Measurements from ENCODE around the gene WDR62. TPM values are rescaled to one million over a fixed set of nuclear protein-coding genes. Genes with fewer than 3 reads are reported as not detected.

The WDR62 gene
- 1 to 10 TPM in 2 of 4 donors, not detected in 2; 2.4 to 5.8 TPM for total RNA-seq

- TF ChIP-seq POLR2A (IDR thresholded peaks at IDR 0.05) (no peak), CTCF (IDR thresholded peaks at IDR 0.05) (no peak)
- peaks cover 0 to 7% of the 10 kb centered on the region in 2 donors for H3K4me1 ChIP-seq
- peak within 1 kb of the TSS; percentile 88 to 97 for H3K27ac ChIP-seq
- no peaks in the 10 kb centered on the region for H3K27me3 ChIP-seq
- DNase-seq = peak; percentile 49 to 60
- H3K4me3 ChIP-seq = peak within 1 kb of the TSS; percentile 50 to 54
- H3K36me3 ChIP-seq = no peaks in the 10 kb centered on the region
- intact Hi-C loops (cut with DNase I; ENCODE audit: low total_unique reads) = loop anchor here (10.0 kb wide), 1 partner anchor 60 kb away; the partner anchor contains the start of genes OVOL3, POLR2I and TBCB
- H3K9me3 ChIP-seq = no peaks in the 10 kb centered on the region
Observed at GRCh38 chr19:36054733-36055686, at the start of gene WDR62. WDR62 (plus strand) TSS chr19:36054897; CDS start chr19:36054972, 75 bp downstream.

GRCh38 chr19:36006955-36007354 lies 47.7 kb upstream of the WDR62 start:
- no peak overlapping the region for H3K27ac ChIP-seq
- intact Hi-C loops (cut with DNase I; ENCODE audit: low total_unique reads) = no loop called here

GRCh38 chr19:36008336-36008978 lies 46.2 kb upstream of the WDR62 start, which contains the start of gene SYNE4:
SYNE4 (minus strand) TSS chr19:36008813; CDS start chr19:36008681, 132 bp downstream.
- DNase-seq = no peak
- TF ChIP-seq CTCF (IDR thresholded peaks at IDR 0.05) = no peak
- TF ChIP-seq POLR2A (IDR thresholded peaks at IDR 0.05) = no peak
- H3K27ac ChIP-seq = peak within 1 kb of the TSS; percentile 23 to 67
- intact Hi-C loops (cut with DNase I; ENCODE audit: low total_unique reads) = no loop called here
- peaks cover 0 to 5% of the 10 kb centered on the region in 2 donors for H3K4me1 ChIP-seq
- no peaks in the 10 kb centered on the region for H3K36me3 ChIP-seq
- H3K9me3 ChIP-seq = no peaks in the 10 kb centered on the region
- H3K27me3 ChIP-seq = no peaks in the 10 kb centered on the region
- peak within 1 kb of the TSS; percentile 22 to 42 for H3K4me3 ChIP-seq

More at GRCh38 chr19:36006955-36007354, 47.7 kb upstream of the WDR62 start:
- Histone ChIP-seq H3K4me1 (peaks cover 0 to 5% of the 10 kb centered on the region in 2 donors), H3K4me3 (no peak overlapping the region), H3K9me3 (no peaks in the 10 kb centered on the region), H3K27me3 (no peaks in the 10 kb centered on the region), H3K36me3 (no peaks in the 10 kb centered on the region)
- no peak for DNase-seq
- no peak for TF ChIP-seq CTCF (IDR thresholded peaks at IDR 0.05)
- no peak for TF ChIP-seq POLR2A (IDR thresholded peaks at IDR 0.05)

DNA sequence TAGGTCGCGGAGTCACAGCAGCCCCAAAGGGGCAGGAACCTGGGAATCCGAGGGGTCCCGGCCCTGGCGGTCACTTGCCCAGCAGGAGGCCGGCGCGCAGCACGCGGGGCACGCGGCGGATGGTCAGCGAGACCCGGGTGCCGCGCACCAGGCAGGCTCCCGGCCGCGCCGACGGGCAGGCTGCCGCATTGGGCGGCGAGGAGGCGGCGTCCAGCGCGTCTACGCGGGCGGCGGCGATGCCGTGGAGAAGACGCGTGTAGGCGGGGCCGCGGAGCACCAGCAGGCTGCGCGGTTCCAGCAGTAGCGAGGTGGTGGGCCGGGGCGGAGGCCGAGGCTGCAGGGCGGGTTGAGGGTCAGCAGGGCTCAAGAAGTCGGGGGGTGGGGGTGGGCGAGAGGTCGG lies 45.5 kb upstream of the WDR62 start:
- H3K4me3 ChIP-seq = peak overlapping the region; percentile 22 to 42
- peaks cover 0 to 5% of the 10 kb centered on the region in 2 donors for H3K4me1 ChIP-seq
- H3K9me3 ChIP-seq = no peaks in the 10 kb centered on the region
- intact Hi-C loops (cut with DNase I; ENCODE audit: low total_unique reads) = no loop called here
- H3K27ac ChIP-seq = peak overlapping the region; percentile 23 to 67
- H3K36me3 ChIP-seq = no peaks in the 10 kb centered on the region
- TF ChIP-seq POLR2A (IDR thresholded peaks at IDR 0.05) = peak in 1 of 2 donors; percentile 42
- TF ChIP-seq CTCF (IDR thresholded peaks at IDR 0.05) = no peak
- peak; percentile 60 to 69 for DNase-seq
- no peaks in the 10 kb centered on the region for H3K27me3 ChIP-seq
